NCI-H524 (cell line): ENCODE data around the gene ATG101.
A peak's percentile ranks its signal among the peaks of the same experiment; 100 is the strongest.

Experiments
- DNase-seq, 2 experiments: peaks; one replicate each; lab custom pipeline; 2025; lab: John Stamatoyannopoulos, UW

Gene ATG101

GRCh38 chr12:52042706-52043385 lies 26.9 kb upstream of the ATG101 start:
- no peak for DNase-seq

GRCh38 chr12:52043386-52044212 lies 26.2 kb upstream of the ATG101 start:
- DNase-seq, result no peak

DNA sequence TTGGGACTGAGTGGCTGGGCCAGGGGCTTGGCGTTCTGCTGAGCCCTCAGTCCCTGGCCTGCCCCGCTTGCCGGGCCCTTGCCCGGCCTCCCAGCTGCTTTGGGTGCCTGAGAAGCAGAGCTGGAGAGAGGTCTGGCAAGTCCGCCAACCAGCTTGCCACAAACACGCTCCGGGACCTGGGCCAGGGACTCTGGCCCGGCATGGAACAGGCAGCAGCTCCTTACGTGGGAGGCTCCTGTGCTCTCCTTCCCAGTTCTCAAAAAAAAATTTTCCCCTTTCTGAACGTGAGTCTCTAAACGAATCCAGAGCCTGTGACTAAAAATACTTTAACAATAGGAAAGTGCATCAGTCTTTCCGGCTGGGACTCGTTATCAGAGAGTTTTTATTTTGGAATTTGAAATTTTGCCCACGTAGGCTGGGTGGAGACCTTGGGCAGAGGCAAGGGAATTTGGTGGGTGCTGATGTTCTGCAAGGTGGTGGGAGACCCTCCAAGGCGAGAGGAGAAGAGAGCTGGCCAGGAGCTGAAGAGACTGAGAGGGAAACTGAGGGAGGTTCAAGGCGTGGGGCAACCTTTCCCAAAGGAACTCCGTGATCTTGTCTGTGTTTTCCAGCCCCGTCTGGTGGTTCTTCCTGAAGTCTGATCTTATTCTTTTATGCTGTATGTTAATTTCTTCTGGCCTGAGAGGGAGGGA lies 25.3 kb upstream of the ATG101 start:
- no peak for DNase-seq

DNA sequence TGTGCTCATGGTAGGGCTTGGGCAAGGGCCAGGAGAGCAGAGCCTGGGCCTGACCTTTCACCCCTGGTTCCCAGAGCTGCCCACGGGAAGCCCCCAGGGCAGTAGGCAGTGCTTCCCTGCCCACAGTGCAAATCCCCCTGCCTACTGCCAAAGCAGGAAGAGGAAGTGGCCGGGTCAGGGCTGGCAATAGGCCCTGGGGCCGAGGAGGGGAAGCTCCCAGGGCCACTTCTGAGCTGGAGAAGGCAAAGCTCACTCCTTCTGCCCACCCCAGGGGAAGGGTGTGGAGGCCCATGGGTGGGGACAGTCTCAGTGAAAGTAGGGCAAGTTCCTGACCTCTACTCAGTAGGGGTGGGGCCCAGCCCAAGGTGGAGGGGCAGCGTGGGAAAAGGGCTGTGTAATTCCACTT lies 24.0 kb upstream of the ATG101 start:
- no peak for DNase-seq

DNA sequence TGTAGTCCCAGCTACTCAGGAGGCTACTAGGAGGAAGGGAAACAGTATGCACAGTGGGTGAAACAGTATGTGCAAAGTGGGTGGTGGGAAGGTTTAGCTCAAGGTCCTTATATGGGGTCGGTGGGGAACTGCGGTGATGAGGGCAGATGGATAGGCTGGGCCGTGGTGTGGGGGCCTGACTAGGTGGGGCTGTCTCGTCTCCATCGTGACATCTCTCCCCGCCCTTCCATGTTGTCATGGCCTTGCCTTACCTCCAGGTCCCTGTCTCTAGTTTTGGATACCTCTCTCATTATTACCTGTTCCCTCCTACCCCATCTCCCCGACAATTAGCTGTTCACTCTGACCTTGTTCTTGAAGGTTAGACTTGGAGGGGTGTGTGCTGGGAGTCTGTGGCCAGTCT lies 22.9 kb upstream of the ATG101 start:
- DNase-seq, result no peak

GRCh38 chr12:52049286-52049685 lies 20.5 kb upstream of the ATG101 start:
- DNase-seq, result no peak

DNA sequence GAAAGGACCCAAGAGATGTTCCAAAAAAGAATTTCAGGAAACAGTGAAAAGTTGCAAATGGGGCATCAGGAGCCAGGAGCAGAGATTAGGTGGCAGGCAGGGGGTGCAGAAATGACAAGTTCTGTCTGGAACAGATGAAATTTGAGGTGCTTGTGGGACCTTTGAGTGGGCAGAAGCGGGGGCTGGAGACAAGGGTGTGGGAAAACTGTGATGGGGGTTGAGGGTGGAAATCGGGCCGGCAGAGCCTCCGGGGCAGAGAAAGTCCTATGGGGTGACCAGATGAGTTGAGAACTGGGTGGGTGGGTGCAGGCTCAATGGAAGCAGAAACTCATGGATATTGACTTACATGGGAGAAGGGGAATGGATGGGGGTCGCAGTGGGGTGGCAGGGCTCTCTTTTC lies 20.1 kb upstream of the ATG101 start:
- DNase-seq, result no peak

GRCh38 chr12:52050116-52050757 lies 19.5 kb upstream of the ATG101 start:
- DNase-seq, result no peak

- peak; percentile 47 to 69 for DNase-seq
Measured at GRCh38 chr12:52050758-52051541, 18.8 kb upstream of the ATG101 start, which contains the start of gene NR4A1. Gene NR4A1, plus strand, starts transcription at chr12:52051442. Its CDS starts 2,887 bp downstream, at chr12:52054329.

DNA sequence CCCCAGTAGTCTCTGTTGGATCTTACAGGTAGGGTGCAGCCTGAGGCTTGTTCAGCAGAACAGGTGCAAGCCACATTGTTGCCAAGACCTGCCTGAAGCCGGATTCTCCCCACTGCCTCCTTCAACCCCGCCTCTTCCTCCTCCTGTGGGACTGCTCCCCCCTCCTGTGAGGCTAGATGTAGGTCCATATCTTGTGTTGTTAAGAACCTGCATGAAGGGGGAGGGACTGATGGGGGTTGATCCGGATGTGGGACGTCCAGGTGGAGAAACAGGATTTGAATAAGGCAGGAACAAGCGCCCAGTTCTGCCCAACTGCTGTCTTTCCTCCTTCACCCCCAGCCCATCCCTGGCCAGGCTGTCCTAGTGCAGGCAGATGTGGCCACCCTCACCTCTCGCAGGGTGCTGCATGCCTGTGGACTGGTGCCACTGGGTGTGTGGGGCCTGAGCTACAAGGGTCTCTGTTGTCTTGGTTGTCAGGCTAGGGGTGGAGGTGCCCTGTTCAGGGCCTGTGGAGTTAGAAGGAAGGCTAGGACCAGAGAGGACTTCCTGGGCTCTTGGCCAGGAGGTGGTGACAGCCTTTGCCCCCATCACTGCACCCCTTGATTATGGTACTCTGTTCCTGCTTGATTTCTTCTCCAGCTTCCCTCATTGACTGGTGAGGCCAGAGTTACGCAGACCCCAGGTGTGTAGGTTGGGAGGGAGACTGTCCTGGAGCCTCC lies 17.2 kb upstream of the ATG101 start:
- DNase-seq, result no peak

GRCh38 chr12:52053536-52054209 lies 16.1 kb upstream of the ATG101 start:
- no peak for DNase-seq

GRCh38 chr12:52054231-52054832 lies 15.4 kb upstream of the ATG101 start:
- no peak for DNase-seq

DNA sequence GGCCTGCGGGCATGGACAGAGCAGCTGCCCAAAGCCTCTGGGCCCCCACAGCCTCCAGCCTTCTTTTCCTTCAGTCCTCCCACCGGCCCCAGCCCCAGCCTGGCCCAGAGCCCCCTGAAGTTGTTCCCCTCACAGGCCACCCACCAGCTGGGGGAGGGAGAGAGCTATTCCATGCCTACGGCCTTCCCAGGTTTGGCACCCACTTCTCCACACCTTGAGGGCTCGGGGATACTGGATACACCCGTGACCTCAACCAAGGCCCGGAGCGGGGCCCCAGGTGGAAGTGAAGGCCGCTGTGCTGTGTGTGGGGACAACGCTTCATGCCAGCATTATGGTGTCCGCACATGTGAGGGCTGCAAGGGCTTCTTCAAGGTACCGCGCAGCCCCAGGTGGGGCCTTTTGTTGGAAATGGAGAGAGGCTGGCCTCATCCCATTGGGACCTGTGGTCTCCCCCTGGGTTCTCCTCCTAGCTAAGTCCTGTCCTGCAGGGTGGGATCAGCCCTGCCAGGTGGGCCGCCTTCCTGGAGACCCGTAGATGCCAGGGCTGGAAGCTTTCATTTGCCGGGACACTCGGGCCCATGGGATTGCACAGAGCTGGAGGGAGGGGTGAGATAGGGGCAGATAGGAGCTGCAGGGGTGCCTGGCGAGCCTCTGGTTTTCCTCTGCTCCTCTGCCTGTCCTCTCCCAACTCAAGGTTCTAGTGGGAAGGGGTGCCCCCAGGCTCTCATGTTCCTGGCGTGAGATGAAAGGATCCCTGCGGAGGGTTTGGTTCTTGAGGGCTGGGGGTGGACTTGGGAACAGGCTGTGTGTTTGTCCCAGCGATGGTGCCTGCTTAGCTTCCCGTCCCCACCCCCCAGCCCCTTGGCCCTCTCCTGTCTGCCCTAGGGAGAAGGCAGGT lies 14.7 kb upstream of the ATG101 start:
- DNase-seq, result no peak

DNA sequence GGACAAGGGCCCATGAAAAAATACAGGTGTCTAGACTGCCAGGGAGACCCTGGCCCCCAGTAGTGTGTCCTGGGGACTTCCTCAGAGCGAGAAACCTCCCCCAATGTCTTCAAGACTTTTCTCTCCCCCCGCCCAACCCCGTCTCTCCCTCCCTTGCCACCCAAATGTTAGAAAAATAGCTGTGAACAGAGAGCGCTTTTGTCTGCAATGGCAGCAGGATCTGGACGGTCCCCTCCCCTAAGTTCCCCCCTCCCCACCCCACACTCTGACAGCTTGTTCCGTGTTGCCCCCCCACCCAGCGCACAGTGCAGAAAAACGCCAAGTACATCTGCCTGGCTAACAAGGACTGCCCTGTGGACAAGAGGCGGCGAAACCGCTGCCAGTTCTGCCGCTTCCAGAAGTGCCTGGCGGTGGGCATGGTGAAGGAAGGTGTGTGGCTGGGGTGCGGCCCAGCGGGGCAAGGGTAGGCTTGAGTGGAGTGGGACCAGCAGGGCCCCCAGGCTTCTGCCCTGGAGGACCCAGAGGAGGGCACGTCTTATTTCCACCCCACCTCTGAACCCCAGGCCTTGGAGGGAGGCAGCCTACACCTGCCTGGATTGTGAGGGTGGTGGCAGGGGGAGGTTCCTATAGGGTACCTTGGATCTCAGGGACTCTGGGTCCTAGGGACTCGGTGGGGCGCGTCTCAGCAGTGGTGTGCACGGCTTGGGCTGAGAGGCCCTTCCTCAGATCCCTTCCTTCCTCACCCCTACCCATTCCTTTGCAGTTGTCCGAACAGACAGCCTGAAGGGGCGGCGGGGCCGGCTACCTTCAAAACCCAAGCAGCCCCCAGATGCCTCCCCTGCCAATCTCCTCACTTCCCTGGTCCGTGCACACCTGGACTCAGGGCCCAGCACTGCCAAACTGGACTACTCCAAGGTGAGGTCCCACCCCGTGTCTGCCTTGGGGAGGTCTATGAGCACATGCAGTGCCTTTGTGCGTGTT lies 13.8 kb upstream of the ATG101 start:
- no peak for DNase-seq

DNA sequence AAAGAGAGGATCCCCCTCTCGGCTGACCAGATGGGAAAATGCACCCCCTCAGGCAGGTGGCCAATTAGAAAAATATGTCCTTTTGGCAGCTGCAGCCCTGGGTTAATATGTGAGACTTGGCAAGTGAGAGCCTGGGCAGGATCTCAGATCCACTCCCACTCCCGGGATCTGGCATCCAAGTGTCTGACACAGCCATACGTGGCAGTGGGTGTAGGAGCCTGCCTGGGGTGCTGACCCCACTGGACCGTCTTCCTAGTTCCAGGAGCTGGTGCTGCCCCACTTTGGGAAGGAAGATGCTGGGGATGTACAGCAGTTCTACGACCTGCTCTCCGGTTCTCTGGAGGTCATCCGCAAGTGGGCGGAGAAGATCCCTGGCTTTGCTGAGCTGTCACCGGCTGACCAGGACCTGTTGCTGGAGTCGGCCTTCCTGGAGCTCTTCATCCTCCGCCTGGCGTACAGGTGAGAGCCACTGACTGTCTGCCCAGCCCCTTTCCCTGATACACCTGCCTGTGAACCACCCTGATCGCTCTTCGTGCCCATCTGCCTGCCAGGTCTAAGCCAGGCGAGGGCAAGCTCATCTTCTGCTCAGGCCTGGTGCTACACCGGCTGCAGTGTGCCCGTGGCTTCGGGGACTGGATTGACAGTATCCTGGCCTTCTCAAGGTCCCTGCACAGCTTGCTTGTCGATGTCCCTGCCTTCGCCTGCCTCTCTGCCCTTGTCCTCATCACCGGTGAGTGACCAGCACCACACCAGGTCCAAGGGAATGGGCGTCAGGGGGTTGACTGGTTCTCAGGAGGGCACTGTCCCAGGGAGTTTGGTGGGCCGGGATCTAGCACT lies 12.8 kb upstream of the ATG101 start:
- DNase-seq, result no peak
